ENCODE results near the gene REST. TPM values are rescaled to one million over a fixed set of nuclear protein-coding genes. Genes with fewer than 3 reads are reported as not detected.
A peak's percentile ranks its signal among the peaks of the same experiment; 100 is the strongest.

REST gene
- total RNA-seq, 6 donors from 2014 or later: 18.3 to 40.2 (median 31.8) TPM

GRCh38 chr4:56940971-56941370, 33.3 kb downstream of the REST start:
- Histone ChIP-seq H3K4me1 (no peaks in the 10 kb centered on the region), H3K27ac (no peak overlapping the region), H3K9me3 (no peaks in the 10 kb centered on the region), H3K27me3 (no peaks in the 10 kb centered on the region), H3K36me3 (peaks cover 0 to 25% (median 0%) of the 10 kb centered on the region in 4 donors), H3K4me3 (no peak overlapping the region)
- ATAC-seq (ENCODE audit: low FRiP score in 2 of 2): no peak
- DNase-seq: no peak
- TF ChIP-seq POLR2AphosphoS5 (IDR thresholded peaks at IDR 0.05): no peak
- no peak for TF ChIP-seq CTCF (IDR thresholded peaks at IDR 0.05)
- TF ChIP-seq POLR2A (IDR thresholded peaks at IDR 0.05): no peak
- TF ChIP-seq EP300 (IDR thresholded peaks at IDR 0.05): no peak

- 84 to 86% methylated on average over 3 of the region's 3 CpGs for WGBS, 2 donors
- DNase-seq (no peak), ATAC-seq (ENCODE audit: low FRiP score in 2 of 2) (no peak)
- Histone ChIP-seq H3K36me3 (peaks cover 0 to 25% (median 0%) of the 10 kb centered on the region in 4 donors), H3K4me1 (no peaks in the 10 kb centered on the region), H3K9me3 (no peaks in the 10 kb centered on the region), H3K27me3 (no peaks in the 10 kb centered on the region), H3K27ac (no peak overlapping the region), H3K4me3 (no peak overlapping the region)
- TF ChIP-seq CTCF (IDR thresholded peaks at IDR 0.05) (no peak), POLR2A (IDR thresholded peaks at IDR 0.05) (no peak), EP300 (IDR thresholded peaks at IDR 0.05) (no peak), POLR2AphosphoS5 (IDR thresholded peaks at IDR 0.05) (no peak)
Measured at GRCh38 chr4:56941403-56941802, 33.7 kb downstream of the REST start.

- ATAC-seq (ENCODE audit: low FRiP score in 2 of 2): no peak
- H3K27ac ChIP-seq: no peak overlapping the region
- WGBS, 2 donors: 89 to 92% methylated on average over 9 of the region's 9 CpGs
Measured at GRCh38 chr4:56953680-56954520, 46.2 kb downstream of the REST start.

DNA sequence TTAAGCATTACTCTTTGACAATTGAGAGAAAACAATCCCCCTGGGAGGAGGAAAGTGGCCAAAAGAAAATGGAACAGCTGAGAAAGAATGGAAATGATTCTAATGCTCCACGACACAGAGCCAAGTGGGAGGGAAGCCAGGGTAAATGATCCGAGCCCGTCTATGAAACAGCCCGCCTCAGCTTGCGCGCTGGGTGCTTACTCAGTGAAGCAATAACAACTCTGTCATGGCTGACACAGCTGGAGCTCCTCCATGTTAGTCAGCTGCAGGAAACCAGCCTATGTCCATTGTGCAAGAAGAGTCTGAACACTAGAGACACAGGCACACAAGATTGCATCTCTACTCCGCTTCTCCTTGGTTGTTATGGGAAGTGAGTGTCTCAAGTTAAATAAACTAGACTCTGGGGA, 50.4 kb downstream of the REST start:
- no peaks in the 10 kb centered on the region for H3K9me3 ChIP-seq
- peak; percentile 79 to 97 for ATAC-seq (ENCODE audit: low FRiP score in 2 of 2)
- no peak overlapping the region for H3K27ac ChIP-seq
- H3K36me3 ChIP-seq: peaks cover 0 to 20% (median 12%) of the 10 kb centered on the region in 4 donors
- peaks cover 0 to 5% (median 0%) of the 10 kb centered on the region in 4 donors for H3K4me1 ChIP-seq
- H3K27me3 ChIP-seq: no peaks in the 10 kb centered on the region
- TF ChIP-seq EP300 (IDR thresholded peaks at IDR 0.05) (no peak), POLR2AphosphoS5 (IDR thresholded peaks at IDR 0.05) (peak; percentile 49 to 52)
- DNase-seq: peak in 1 of 2 donors; percentile 62
- H3K4me3 ChIP-seq: no peak overlapping the region
- WGBS, 2 donors: 37 to 38% methylated on average over 7 of the region's 7 CpGs

More at GRCh38 chr4:56953680-56954520, 46.2 kb downstream of the REST start:
- TF ChIP-seq POLR2AphosphoS5 (IDR thresholded peaks at IDR 0.05): no peak
- TF ChIP-seq POLR2A (IDR thresholded peaks at IDR 0.05): no peak
- no peak for TF ChIP-seq EP300 (IDR thresholded peaks at IDR 0.05)
- TF ChIP-seq CTCF (IDR thresholded peaks at IDR 0.05): no peak
- no peaks in the 10 kb centered on the region for H3K36me3 ChIP-seq
- DNase-seq: no peak
- H3K4me1 ChIP-seq: peaks cover 0 to 4% (median 0%) of the 10 kb centered on the region in 4 donors
- H3K4me3 ChIP-seq: no peak overlapping the region
- no peaks in the 10 kb centered on the region for H3K9me3 ChIP-seq
- no peaks in the 10 kb centered on the region for H3K27me3 ChIP-seq

DNA sequence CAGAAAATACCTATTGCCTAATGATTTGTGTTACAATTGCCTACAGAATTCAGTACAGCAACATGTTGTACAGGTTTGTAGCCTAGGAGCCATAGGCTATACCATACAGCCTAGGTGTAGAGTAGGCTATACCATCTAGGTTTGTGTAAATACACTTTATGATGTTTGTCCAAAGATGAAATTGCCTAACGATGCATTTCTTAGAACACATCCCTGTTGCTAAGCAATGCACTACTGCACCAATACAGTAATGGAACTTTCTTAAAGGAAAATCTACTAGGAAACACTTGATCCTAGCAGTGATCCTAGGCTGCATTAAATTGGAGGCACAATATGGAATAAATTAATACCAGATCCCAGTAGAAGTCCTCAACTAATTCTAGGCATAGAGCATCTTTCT, 51.4 kb downstream of the REST start:
- ATAC-seq (ENCODE audit: low FRiP score in 2 of 2): no peak
- no peak for DNase-seq
- TF ChIP-seq POLR2A (IDR thresholded peaks at IDR 0.05) (no peak), POLR2AphosphoS5 (IDR thresholded peaks at IDR 0.05) (no peak), CTCF (IDR thresholded peaks at IDR 0.05) (no peak), EP300 (IDR thresholded peaks at IDR 0.05) (no peak)
- no peaks in the 10 kb centered on the region for H3K9me3 ChIP-seq
- H3K27me3 ChIP-seq: no peaks in the 10 kb centered on the region
- no peak overlapping the region for H3K27ac ChIP-seq
- no peak overlapping the region for H3K4me3 ChIP-seq
- peaks cover 8 to 30% (median 20%) of the 10 kb centered on the region in 4 donors for H3K36me3 ChIP-seq
- WGBS, 2 donors: 50 to 62% methylated on average over 1 of the region's 1 CpG
- peaks cover 0 to 5% (median 0%) of the 10 kb centered on the region in 4 donors for H3K4me1 ChIP-seq

Data from upper lobe of left lung (tissue), 6 donors.